Uterus (tissue), 4 donors: ENCODE data around the gene CAPZB. TPM values are rescaled to one million over a fixed set of nuclear protein-coding genes. Genes with fewer than 3 reads are reported as not detected.

ENCODE experiments used
- DNase-seq, 2 donors: peaks; one replicate each; pipeline ENCODE4 v3.0.0-alpha.2; 2019 to 2020
- H3K27ac ChIP-seq, 2 donors: fragments of 200-600 bp; sonication (generic); 1 replicate in 1 of 2; 2 replicates in 1 of 2; pipeline ENCODE4 v1.5.1; 2016 to 2018
- H3K27me3 ChIP-seq, 2 donors: fragments of 200-600 bp; sonication (generic); one replicate each; pipeline ENCODE4 v1.5.1; 2018 to 2019; ENCODE audit warnings: control low read depth in 1 of 2
- H3K36me3 ChIP-seq, 2 donors: fragments of 200-600 bp; sonication (generic); one replicate each; pipeline ENCODE4 v1.5.1; 2019; ENCODE audit warnings: control low read depth in 1 of 2
- H3K4me1 ChIP-seq, 2 donors: fragments of 200-600 bp; sonication (generic); one replicate each; pipeline ENCODE4 v1.5.1; 2018 to 2019; ENCODE audit warnings: control low read depth in 1 of 2
- H3K4me3 ChIP-seq, 2 donors: fragments of 200-600 bp; sonication (generic); 1 replicate in 1 of 2; 2 replicates in 1 of 2; pipeline ENCODE4 v1.5.1; 2018 to 2019; ENCODE audit warnings: mild to moderate bottlenecking in 1 of 2
- H3K9me3 ChIP-seq, 2 donors: fragments of 200-600 bp; sonication (generic); one replicate each; pipeline ENCODE4 v1.5.1; 2019; ENCODE audit warnings: control low read depth in 1 of 2
- POLR2A ChIP-seq, 2 donors: fragments of 450-650 bp; IDR thresholded peaks; one replicate each; pipeline ENCODE4 v1.6.1; 2016; ENCODE audit warnings: antibody characterized with exemption in 2 of 2, mild to moderate bottlenecking in 1 of 2, moderate library complexity in 1 of 2
- intact Hi-C: fragments of 100-400 bp; cut with DNase I; formaldehyde crosslinking; loops from one replicate; pipeline ENCODE4 v1.15.1; 2023; ENCODE audit warnings: low total_unique reads
- total RNA-seq, 4 donors: library from RNA; depleted of rRNA in 3 of 4; stranded (reverse); fragments of >200 nt in 3 of 4; gene quantifications; one replicate each; pipeline versions ENCODE4 v1.1.0 to v1.2.4, GENCODE V29; 2014 to 2023
- TF ChIP-seq, protein P1 (sequence below), 4 experiments: fragments of 200-600 bp in 2 of 4; fragments of 450-650 bp in 2 of 4; sonication (generic) in 2 of 4; IDR thresholded peaks; one replicate each; pipeline ENCODE4 v1.5.1; 2016 to 2019; ENCODE audit warnings: antibody characterized with exemption in 4 of 4, mild to moderate bottlenecking in 2 of 4, moderate library complexity in 1 of 4
- donor health status: DM: yes; HTN: yes; CAD: no.

CAPZB gene
- total RNA-seq, 4 donors from 2014 or later = 94.4 to 281 (median 141) TPM

DNA sequence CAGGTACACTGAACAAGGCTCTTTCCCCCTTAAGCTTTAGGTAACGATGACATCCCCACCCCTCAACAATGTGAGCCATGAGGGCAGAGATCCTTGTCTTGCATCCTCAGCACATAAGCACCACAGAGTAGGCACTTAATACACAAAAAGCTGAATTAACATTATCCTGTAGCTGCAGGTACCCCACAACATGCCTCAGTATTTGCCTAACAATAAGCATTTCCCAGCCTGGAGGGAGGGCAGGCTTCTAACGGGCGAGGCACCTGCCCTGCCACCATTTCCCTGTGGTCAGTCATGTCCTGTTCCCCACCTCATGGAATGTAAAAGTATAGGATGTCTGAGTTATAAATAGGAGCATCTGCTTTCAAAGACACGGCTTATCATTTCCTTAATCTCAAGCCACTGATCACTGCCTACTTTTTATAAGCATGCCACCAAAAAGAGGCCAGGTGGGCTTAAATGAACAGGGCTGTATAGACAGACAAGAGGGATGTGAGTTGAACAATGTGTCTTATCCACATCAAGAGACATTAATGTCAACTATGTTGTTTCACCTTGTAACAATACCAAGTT, 3.4 kb downstream of the CAPZB start:
- TF ChIP-seq, protein P1, sequence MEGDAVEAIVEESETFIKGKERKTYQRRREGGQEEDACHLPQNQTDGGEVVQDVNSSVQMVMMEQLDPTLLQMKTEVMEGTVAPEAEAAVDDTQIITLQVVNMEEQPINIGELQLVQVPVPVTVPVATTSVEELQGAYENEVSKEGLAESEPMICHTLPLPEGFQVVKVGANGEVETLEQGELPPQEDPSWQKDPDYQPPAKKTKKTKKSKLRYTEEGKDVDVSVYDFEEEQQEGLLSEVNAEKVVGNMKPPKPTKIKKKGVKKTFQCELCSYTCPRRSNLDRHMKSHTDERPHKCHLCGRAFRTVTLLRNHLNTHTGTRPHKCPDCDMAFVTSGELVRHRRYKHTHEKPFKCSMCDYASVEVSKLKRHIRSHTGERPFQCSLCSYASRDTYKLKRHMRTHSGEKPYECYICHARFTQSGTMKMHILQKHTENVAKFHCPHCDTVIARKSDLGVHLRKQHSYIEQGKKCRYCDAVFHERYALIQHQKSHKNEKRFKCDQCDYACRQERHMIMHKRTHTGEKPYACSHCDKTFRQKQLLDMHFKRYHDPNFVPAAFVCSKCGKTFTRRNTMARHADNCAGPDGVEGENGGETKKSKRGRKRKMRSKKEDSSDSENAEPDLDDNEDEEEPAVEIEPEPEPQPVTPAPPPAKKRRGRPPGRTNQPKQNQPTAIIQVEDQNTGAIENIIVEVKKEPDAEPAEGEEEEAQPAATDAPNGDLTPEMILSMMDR (IDR thresholded peaks at IDR 0.05) = no peak
- no peak for TF ChIP-seq POLR2A (IDR thresholded peaks at IDR 0.05)
- Histone ChIP-seq H3K27ac (no peak overlapping the region), H3K4me3 (no peak overlapping the region), H3K4me1 (peaks cover 14 to 50% of the 10 kb centered on the region in 2 donors), H3K36me3 (no peaks in the 10 kb centered on the region), H3K9me3 (no peaks in the 10 kb centered on the region), H3K27me3 (no peaks in the 10 kb centered on the region)
- intact Hi-C loops = loop anchor here (10.0 kb wide), 2 partner anchors 87 to 163 kb away; partner anchors contain the start of gene NBL1
- no peak for DNase-seq

DNA sequence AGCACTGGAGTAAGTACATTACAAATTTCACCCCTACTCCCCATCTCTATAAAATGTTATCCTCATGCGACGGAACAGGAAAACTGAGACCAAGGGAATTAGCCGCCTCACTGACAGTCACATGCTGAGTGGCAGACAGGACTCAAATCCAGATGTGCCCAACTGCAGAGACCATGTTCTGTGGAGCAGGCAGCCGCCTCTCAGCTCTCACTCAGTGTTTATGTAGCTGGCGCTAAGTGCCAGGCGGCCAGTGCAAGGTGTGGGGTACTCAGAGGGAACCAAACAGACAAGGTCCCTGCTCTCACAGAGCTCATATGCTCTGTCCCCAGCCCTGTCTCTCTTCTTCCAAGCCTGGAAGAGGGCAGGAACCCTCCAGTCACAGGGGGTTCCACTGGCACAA, 5.1 kb downstream of the CAPZB start:
- intact Hi-C loops = loop anchor here (10.0 kb wide), 2 partner anchors 85 to 165 kb away; partner anchors contain the start of gene NBL1
- Histone ChIP-seq H3K27ac (no peak overlapping the region), H3K9me3 (no peaks in the 10 kb centered on the region), H3K27me3 (no peaks in the 10 kb centered on the region), H3K4me1 (peaks cover 13 to 56% of the 10 kb centered on the region in 2 donors), H3K36me3 (no peaks in the 10 kb centered on the region), H3K4me3 (no peak overlapping the region)
- no peak for DNase-seq
- TF ChIP-seq POLR2A (IDR thresholded peaks at IDR 0.05) = no peak
- TF ChIP-seq, protein P1 (IDR thresholded peaks at IDR 0.05) = no peak

DNA sequence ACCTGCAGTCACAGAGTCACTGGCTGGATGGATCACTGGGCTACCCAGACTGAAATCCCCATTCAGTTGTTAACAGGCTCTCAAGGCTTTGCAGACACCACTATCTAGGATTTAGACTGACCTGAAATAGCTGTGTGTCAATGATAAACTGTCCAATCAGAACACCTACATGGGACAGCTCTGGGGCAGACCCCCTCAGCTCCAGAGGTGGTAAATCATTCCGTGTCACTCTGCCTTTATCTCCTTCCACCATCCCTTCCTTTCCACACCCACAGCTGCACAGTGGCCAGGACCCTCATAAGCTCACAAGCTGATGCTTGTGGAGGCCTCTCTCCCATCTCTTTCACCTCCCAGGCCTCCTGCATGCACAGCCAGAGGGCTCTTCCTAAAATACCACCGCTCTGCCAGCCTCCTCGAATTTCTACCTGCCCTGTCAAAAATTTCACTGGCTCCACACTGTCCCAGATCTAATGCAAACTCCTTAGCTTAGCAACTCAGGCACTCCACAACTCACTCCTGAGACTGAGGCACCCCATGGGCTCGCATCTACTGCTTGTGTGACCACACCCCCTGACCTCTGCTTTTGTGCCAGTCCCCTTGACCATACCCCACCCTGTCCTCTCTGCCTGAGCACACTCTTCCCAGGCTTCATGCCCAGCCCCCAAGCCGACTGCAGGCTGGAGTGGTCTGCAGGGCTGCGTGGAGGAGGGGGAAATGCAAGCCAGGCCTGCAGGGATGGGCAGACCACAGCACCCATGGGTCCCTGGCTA, 5.8 kb downstream of the CAPZB start:
- intact Hi-C loops = loop anchor here (10.0 kb wide), 2 partner anchors 85 to 165 kb away; partner anchors contain the start of gene NBL1

GRCh38 chr1:19478322-19478721, 7.0 kb downstream of the CAPZB start:
- Histone ChIP-seq H3K4me1 (peaks cover 13 to 45% of the 10 kb centered on the region in 2 donors), H3K4me3 (no peak overlapping the region), H3K27me3 (no peaks in the 10 kb centered on the region), H3K36me3 (no peaks in the 10 kb centered on the region), H3K9me3 (no peaks in the 10 kb centered on the region), H3K27ac (no peak overlapping the region)
- DNase-seq = no peak
- intact Hi-C loops = no loop called here
- no peak for TF ChIP-seq POLR2A (IDR thresholded peaks at IDR 0.05)
- TF ChIP-seq, protein P1 (IDR thresholded peaks at IDR 0.05) = no peak

More for the DNA sequence above, 5.8 kb downstream of the CAPZB start:
- DNase-seq = no peak
- H3K9me3 ChIP-seq = no peaks in the 10 kb centered on the region
- no peaks in the 10 kb centered on the region for H3K36me3 ChIP-seq
- H3K4me3 ChIP-seq = no peak overlapping the region
- no peak for TF ChIP-seq POLR2A (IDR thresholded peaks at IDR 0.05)
- TF ChIP-seq, protein P1 (IDR thresholded peaks at IDR 0.05) = no peak
- no peaks in the 10 kb centered on the region for H3K27me3 ChIP-seq
- peaks cover 13 to 56% of the 10 kb centered on the region in 2 donors for H3K4me1 ChIP-seq
- H3K27ac ChIP-seq = no peak overlapping the region
